ENCODE measurements around the gene KRTAP5-3. TPM values are rescaled to one million over a fixed set of nuclear protein-coding genes. Genes with fewer than 3 reads are reported as not detected.
"Not testable (repeated sequence)": the region's sequence is repeated elsewhere in the genome, so short reads cannot be mapped to it uniquely, and the experiment has no call there.

Gene KRTAP5-3
- not detected for total RNA-seq

- POLR2A ChIA-PET = no interaction called here
Measured at GRCh38 chr11:1608363-1608762, at the start of gene KRTAP5-3. Gene KRTAP5-3, minus strand, starts transcription at chr11:1608463. Its CDS starts 78 bp downstream, at chr11:1608385.

GRCh38 chr11:1656670-1657069 lies 48.4 kb upstream of the KRTAP5-3 start:
- CTCF ChIA-PET = no interaction called here

More at GRCh38 chr11:1608363-1608762, at the start of gene KRTAP5-3:
- CTCF ChIA-PET = no interaction called here

GRCh38 chr11:1656061-1656441 lies 47.8 kb upstream of the KRTAP5-3 start:
- POLR2A ChIA-PET = no interaction called here
- CTCF ChIA-PET = no interaction called here

More at GRCh38 chr11:1656670-1657069, 48.4 kb upstream of the KRTAP5-3 start:
- POLR2A ChIA-PET = no interaction called here

- POLR2A ChIA-PET = no interaction called here
- CTCF ChIA-PET = no interaction called here
Measured at GRCh38 chr11:1655168-1656060, 47.2 kb upstream of the KRTAP5-3 start.

GRCh38 chr11:1654388-1655167 lies 46.3 kb upstream of the KRTAP5-3 start:
- ChIA-PET CTCF (interaction anchor here (1.2 to 2.8 kb wide), 4 partner anchors 40 to 502 kb away, joined by 4 to 57 read pairs (median 16); partner anchors contain the start of gene SYT8), POLR2A (no interaction called here)

GRCh38 chr11:1653541-1654387 lies 45.5 kb upstream of the KRTAP5-3 start:
- ChIA-PET POLR2A (no interaction called here), CTCF (interaction anchor here (1.2 to 2.8 kb wide), 13 partner anchors 14 to 503 kb away, joined by 4 to 57 read pairs (median 8); partner anchors contain the start of genes KRTAP5-6 and SYT8)

- POLR2A ChIA-PET = no interaction called here
- CTCF ChIA-PET = interaction anchor here (0.6 to 2.8 kb wide), 41 partner anchors 8 to 504 kb away, joined by 3 to 57 read pairs (median 4); partner anchors contain the start of genes KRTAP5-6 and SYT8
Measured at GRCh38 chr11:1652771-1653540, 44.7 kb upstream of the KRTAP5-3 start.

- ChIA-PET POLR2A (no interaction called here), CTCF (interaction anchor here (0.6 to 2.8 kb wide), 41 partner anchors 8 to 504 kb away, joined by 3 to 57 read pairs (median 4); partner anchors contain the start of genes KRTAP5-6 and SYT8)
Measured at GRCh38 chr11:1652442-1652770, 44.1 kb upstream of the KRTAP5-3 start.

GRCh38 chr11:1652026-1652425 lies 43.8 kb upstream of the KRTAP5-3 start:
- POLR2A ChIA-PET = no interaction called here
- CTCF ChIA-PET = interaction anchor here (0.6 to 2.8 kb wide), 40 partner anchors 8 to 505 kb away, joined by 3 to 57 read pairs (median 4); partner anchors contain the start of genes KRTAP5-6 and SYT8

- CTCF ChIA-PET = interaction anchor here (1.0 to 2.5 kb wide), 4 partner anchors 12 to 505 kb away, joined by 3 to 10 read pairs (median 6); no protein-coding TSS in a partner anchor
- POLR2A ChIA-PET = no interaction called here
Measured at GRCh38 chr11:1651411-1651980, 43.2 kb upstream of the KRTAP5-3 start.

GRCh38 chr11:1650918-1651262 lies 42.6 kb upstream of the KRTAP5-3 start:
- ChIA-PET CTCF (interaction anchor here (1.0 to 2.5 kb wide), 6 partner anchors 11 to 506 kb away, joined by 3 to 10 read pairs (median 4); no protein-coding TSS in a partner anchor), POLR2A (no interaction called here)

GRCh38 chr11:1650034-1650917 lies 42.0 kb upstream of the KRTAP5-3 start:
- ChIA-PET POLR2A (no interaction called here), CTCF (interaction anchor here (1.0 to 2.0 kb wide), 5 partner anchors 10 to 506 kb away, joined by 3 to 6 read pairs (median 4); no protein-coding TSS in a partner anchor)

GRCh38 chr11:1648653-1649420 lies 40.6 kb upstream of the KRTAP5-3 start:
- CTCF ChIA-PET = interaction anchor here (2.0 kb wide), 1 partner anchor 184 kb away, joined by 4 read pairs; no protein-coding TSS in a partner anchor
- POLR2A ChIA-PET = no interaction called here

GRCh38 chr11:1647901-1648652 lies 39.8 kb upstream of the KRTAP5-3 start:
- POLR2A ChIA-PET = no interaction called here
- CTCF ChIA-PET = no interaction called here

- CTCF ChIA-PET = interaction anchor here (0.5 to 1.2 kb wide), 2 partner anchors 16 to 146 kb away, joined by 3 to 5 read pairs; no protein-coding TSS in a partner anchor
- POLR2A ChIA-PET = not testable (repeated sequence)
Measured at GRCh38 chr11:1646540-1646939, 38.3 kb upstream of the KRTAP5-3 start.

Measured in activated CD8-positive, alpha-beta memory T cell treated with anti-CD3 and anti-CD28 coated beads for 36 hours (primary cell).